Measurements from ENCODE around the gene CARD11.

- TF ChIP-seq, protein P1, sequence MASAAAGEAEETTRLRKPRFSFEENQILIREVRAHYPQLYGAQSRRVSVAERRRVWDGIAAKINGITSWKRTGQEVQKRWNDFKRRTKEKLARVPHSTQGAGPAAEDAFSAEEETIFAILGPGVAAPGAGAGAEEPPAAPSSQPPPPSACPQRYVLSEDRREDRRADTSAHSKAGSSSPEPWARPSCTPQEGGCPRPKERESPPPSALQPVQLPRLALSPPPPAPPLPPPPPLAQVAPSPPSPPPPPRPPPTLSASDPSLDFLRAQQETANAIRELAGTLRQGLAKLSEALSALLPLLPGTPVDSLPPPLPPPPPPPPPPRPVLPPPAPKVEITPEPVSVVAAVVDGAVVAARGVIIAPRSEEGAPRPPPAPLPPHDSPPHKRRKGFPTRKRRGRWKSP (CRISPR knock-in tag; IDR thresholded peaks at IDR 0.05): no peak
- no peak for TF ChIP-seq ELF1 (CRISPR knock-in tag; IDR thresholded peaks at IDR 0.05)
- TF ChIP-seq, protein P2, sequence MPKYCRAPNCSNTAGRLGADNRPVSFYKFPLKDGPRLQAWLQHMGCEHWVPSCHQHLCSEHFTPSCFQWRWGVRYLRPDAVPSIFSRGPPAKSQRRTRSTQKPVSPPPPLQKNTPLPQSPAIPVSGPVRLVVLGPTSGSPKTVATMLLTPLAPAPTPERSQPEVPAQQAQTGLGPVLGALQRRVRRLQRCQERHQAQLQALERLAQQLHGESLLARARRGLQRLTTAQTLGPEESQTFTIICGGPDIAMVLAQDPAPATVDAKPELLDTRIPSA (CRISPR knock-in tag; IDR thresholded peaks at IDR 0.05; ENCODE audit: borderline replicate concordance): no peak
- no peak for TF ChIP-seq ZBTB1 (CRISPR knock-in tag; IDR thresholded peaks at IDR 0.05; ENCODE audit: borderline replicate concordance)
- no peak for TF ChIP-seq SP4 (CRISPR knock-in tag; IDR thresholded peaks at IDR 0.05)
- TF ChIP-seq SMC3 (IDR thresholded peaks at IDR 0.05; ENCODE audit: low read length): no peak
Observed at GRCh38 chr7:3019801-3020200, 23.9 kb downstream of the CARD11 start.
